Lower leg skin (tissue), 4 donors: ENCODE measurements around the gene PAK5. TPM values are rescaled to one million over a fixed set of nuclear protein-coding genes. Genes with fewer than 3 reads are reported as not detected.

Source experiments
- DNase-seq, 2 donors: peaks; one replicate each; pipeline ENCODE4 v3.0.0-alpha.2; 2019; ENCODE audit warnings: low spot score in 2 of 2
- H3K4me3 ChIP-seq: fragments of 200-600 bp; sonication (generic); 2 replicates; pipeline ENCODE4 v1.5.1; 2017; ENCODE audit warnings: mild to moderate bottlenecking, low read depth; ENCODE audit not compliant: poor library complexity, severe bottlenecking
- POLR2A ChIP-seq, 2 donors: fragments of 450-650 bp; IDR thresholded peaks; one replicate each; pipeline ENCODE4 v1.6.1; 2016 to 2017; ENCODE audit warnings: antibody characterized with exemption in 2 of 2, mild to moderate bottlenecking in 1 of 2, moderate library complexity in 1 of 2
- WGBS, 2 donors: methylation state at CpG; one replicate each; pipeline ENCODE4 v1.1.5; 2018; 5-methylcytosine and 5-hydroxymethylcytosine counted together
- intact Hi-C: fragments of 100-400 bp; cut with DNase I; formaldehyde crosslinking; loops from one replicate; pipeline ENCODE4 v1.15.0; 2023; ENCODE audit warnings: low total_unique reads
- total RNA-seq, 4 donors: library from RNA; depleted of rRNA; stranded (reverse); fragments of >200 nt; gene quantifications; one replicate each; pipeline ENCODE4 v1.1.0, GENCODE V29; 2016
- TF ChIP-seq, protein P1 (sequence below), 3 donors: fragments of 450-650 bp; IDR thresholded peaks; one replicate each; pipeline ENCODE4 v1.5.1; 2016; ENCODE audit warnings: antibody characterized with exemption in 3 of 3, mild to moderate bottlenecking in 3 of 3, moderate library complexity in 2 of 3

PAK5 gene
- total RNA-seq, 4 donors from 2014 or later, result 0.08 to 0.46 (median 0.18) TPM

DNA sequence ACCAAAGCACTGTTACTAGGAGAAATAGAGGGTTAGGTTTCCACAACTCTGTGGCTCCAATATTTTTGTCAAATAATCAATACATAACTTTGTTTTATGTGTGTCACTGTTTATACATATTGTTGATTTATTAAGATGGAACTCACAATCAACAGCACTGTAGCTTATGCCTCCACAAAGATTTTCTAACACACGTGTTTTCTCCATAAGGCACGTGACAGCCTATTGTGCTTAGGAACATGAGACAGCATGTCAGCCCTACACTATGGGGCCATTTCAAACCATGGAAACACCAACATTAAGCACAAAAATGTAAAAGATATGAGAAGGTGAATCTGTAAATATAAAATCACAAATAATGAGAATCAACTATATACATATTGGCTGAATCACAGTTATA, 127.0 kb downstream of the PAK5 start:
- whole genome bisulfite sequencing, 2 donors, result 28 to 52% methylated on average over 2 of the region's 2 CpGs
- TF ChIP-seq POLR2A (IDR thresholded peaks at IDR 0.05), result no peak
- TF ChIP-seq, protein P1, sequence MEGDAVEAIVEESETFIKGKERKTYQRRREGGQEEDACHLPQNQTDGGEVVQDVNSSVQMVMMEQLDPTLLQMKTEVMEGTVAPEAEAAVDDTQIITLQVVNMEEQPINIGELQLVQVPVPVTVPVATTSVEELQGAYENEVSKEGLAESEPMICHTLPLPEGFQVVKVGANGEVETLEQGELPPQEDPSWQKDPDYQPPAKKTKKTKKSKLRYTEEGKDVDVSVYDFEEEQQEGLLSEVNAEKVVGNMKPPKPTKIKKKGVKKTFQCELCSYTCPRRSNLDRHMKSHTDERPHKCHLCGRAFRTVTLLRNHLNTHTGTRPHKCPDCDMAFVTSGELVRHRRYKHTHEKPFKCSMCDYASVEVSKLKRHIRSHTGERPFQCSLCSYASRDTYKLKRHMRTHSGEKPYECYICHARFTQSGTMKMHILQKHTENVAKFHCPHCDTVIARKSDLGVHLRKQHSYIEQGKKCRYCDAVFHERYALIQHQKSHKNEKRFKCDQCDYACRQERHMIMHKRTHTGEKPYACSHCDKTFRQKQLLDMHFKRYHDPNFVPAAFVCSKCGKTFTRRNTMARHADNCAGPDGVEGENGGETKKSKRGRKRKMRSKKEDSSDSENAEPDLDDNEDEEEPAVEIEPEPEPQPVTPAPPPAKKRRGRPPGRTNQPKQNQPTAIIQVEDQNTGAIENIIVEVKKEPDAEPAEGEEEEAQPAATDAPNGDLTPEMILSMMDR (IDR thresholded peaks at IDR 0.05), result no peak
- intact Hi-C loops, result no loop called here
- no peak overlapping the region for H3K4me3 ChIP-seq
- DNase-seq, result no peak

DNA sequence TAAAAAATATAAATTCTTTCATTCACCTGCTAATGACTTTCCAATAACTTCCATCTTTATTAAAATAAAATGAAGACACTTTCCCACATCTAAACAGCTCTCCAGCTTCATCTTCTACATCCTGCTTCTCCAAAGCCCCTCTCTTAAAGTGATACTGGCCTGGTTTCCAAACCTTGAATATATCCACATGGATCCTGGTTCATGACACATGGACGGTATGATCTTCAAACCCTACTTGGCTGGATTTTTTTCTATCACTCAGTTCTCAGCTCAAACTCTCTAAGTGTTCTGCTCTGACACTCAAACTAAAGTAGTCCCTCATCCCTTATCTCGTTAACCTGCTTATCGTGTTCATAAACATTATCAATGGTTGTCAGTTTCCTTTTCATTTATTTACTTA, 128.2 kb downstream of the PAK5 start:
- intact Hi-C loops, result no loop called here

DNA sequence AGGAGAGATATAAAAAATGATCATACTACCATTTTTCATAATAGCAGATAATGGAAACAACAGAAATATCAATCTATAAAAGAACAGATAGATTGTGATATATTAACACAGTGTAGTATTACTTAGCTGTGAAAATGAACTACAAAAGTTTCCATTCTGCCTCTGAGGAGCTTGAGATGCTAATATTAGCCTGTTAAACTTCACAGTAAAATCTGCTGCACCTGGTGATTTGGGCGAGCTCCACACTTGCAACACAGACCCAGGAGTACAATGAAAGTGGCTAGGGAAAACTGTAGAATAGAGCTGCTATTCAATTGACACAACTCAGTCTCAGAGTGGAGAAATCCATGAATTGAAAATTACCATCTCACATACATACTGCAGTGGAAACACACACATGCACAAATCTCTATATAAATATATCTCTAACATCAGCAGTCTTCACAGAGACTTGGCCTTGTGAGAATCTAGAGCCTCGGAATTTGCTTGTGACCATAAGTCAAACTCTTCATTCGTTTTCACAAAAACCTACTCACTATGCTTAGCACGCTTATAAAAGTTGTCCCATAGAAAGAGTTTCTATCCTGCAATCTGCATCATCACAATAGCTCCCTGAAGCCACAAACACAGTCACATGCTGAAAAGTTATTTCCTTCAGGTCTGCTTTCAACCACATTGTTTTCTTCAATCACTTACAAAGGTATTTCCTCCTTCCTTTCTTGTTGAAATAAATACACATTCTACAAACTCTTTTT, 133.0 kb downstream of the PAK5 start:
- intact Hi-C loops, result no loop called here
- DNase-seq, result no peak
- 67 to 71% methylated on average over 4 of the region's 4 CpGs for WGBS, 2 donors
- TF ChIP-seq, protein P1 (IDR thresholded peaks at IDR 0.05), result no peak
- TF ChIP-seq POLR2A (IDR thresholded peaks at IDR 0.05), result no peak
- no peak overlapping the region for H3K4me3 ChIP-seq

More for the DNA sequence above, 128.2 kb downstream of the PAK5 start:
- no peak overlapping the region for H3K4me3 ChIP-seq
- no peak for DNase-seq
- WGBS, 2 donors, result 77 to 83% methylated on average over 3 of the region's 3 CpGs
- TF ChIP-seq, protein P1 (IDR thresholded peaks at IDR 0.05), result no peak
- TF ChIP-seq POLR2A (IDR thresholded peaks at IDR 0.05), result no peak

DNA sequence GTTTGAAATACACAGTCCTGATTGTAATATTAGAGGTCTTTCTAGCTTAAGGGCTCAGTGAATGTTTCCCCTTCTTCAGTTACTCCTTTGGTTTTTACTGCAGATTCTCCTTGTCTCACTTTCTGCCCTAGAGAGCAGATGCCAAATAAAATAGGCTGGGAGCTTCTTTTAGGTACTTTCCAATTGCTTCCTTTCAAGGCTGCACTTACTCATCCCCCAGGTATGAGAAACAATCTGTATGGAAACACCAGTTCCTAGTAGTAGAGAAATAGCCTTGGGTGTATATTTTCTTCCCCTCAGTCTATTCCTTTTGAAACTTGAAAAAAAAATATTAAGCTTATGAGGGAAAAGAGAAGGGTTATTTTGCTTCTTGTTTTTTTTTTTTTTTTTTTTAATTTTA, 139.7 kb downstream of the PAK5 start:
- no peak overlapping the region for H3K4me3 ChIP-seq
- intact Hi-C loops, result no loop called here
- TF ChIP-seq POLR2A (IDR thresholded peaks at IDR 0.05), result no peak
- TF ChIP-seq, protein P1 (IDR thresholded peaks at IDR 0.05), result no peak
- DNase-seq, result no peak

DNA sequence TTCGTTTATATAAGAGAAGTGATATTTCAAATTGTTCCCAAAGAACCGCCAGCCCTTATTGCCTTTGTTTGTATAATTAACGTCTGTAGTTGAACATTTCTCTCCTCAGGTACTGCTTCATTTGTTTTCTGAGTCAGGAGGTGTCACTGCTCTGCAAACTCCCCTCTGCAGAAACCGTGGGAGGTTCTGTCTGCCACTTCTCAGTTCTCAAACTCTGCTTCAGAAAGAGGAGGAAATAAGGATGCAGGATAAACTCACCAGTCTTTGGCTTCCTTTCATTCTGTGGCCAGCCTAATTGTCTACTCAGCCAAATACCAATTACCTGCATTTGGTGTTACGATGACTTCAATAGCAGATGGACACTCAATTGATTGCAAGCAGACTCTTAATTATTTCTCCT, 149.8 kb downstream of the PAK5 start:
- no peak overlapping the region for H3K4me3 ChIP-seq
- WGBS, 2 donors, result 57 to 65% methylated on average over 5 of the region's 5 CpGs
- intact Hi-C loops, result no loop called here
- DNase-seq, result no peak
- TF ChIP-seq, protein P1 (IDR thresholded peaks at IDR 0.05), result no peak
- TF ChIP-seq POLR2A (IDR thresholded peaks at IDR 0.05), result no peak

DNA sequence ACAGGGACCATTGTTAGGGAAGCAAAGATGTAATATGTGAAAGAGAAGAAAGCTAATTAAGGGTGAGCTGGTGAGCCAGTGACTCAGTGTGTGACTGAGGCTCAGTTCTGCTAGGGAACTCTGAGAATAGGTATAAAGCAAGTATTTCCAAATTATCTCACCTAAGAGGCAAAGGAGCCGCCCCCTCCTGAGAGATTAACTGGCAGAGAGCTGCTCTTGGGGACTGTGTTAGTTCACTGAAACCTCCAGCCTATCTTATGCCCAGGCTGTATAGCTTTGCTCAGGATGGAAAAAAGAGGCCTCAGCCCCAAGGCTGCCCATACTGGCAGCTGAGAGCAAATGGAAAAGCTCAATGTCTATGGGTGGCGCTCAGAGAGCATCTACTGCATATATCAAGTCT, 152.0 kb downstream of the PAK5 start:
- no peak for DNase-seq
- intact Hi-C loops, result no loop called here
- WGBS, 2 donors, result 81 to 89% methylated on average over 2 of the region's 2 CpGs
- TF ChIP-seq POLR2A (IDR thresholded peaks at IDR 0.05), result no peak
- TF ChIP-seq, protein P1 (IDR thresholded peaks at IDR 0.05), result no peak
- H3K4me3 ChIP-seq, result no peak overlapping the region
